Measurements from ENCODE around the gene GPR146.
"Not testable (repeated sequence)": the region's sequence is repeated elsewhere in the genome, so short reads cannot be mapped to it uniquely, and the experiment has no call there.

GPR146 gene

GRCh38 chr7:1059200-1060091 is 15.1 kb downstream of the GPR146 start:
- DNase-seq, result no peak

GRCh38 chr7:1060315-1061072 is 16.1 kb downstream of the GPR146 start:
- no peak for DNase-seq

DNA sequence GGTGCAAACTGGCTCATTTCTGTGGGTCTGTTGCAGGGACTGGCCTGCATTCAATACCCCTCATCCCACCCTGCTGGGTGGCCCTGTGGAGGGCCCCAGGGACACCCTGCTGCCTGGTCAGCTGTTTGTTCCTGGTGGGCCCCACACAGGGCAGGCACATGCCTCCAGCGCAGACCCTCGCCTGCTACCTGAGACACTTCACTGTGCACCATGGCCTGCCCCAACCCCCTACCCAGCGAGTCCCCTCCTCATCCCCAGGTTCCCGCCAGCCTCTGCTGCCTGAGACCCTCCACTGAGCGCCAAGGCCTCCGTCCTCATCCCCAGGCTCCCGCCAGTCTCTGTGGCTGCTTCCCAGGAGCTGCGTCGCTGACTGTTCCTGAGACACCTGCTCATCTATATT is 16.8 kb downstream of the GPR146 start:
- DNase-seq, result no peak

DNA sequence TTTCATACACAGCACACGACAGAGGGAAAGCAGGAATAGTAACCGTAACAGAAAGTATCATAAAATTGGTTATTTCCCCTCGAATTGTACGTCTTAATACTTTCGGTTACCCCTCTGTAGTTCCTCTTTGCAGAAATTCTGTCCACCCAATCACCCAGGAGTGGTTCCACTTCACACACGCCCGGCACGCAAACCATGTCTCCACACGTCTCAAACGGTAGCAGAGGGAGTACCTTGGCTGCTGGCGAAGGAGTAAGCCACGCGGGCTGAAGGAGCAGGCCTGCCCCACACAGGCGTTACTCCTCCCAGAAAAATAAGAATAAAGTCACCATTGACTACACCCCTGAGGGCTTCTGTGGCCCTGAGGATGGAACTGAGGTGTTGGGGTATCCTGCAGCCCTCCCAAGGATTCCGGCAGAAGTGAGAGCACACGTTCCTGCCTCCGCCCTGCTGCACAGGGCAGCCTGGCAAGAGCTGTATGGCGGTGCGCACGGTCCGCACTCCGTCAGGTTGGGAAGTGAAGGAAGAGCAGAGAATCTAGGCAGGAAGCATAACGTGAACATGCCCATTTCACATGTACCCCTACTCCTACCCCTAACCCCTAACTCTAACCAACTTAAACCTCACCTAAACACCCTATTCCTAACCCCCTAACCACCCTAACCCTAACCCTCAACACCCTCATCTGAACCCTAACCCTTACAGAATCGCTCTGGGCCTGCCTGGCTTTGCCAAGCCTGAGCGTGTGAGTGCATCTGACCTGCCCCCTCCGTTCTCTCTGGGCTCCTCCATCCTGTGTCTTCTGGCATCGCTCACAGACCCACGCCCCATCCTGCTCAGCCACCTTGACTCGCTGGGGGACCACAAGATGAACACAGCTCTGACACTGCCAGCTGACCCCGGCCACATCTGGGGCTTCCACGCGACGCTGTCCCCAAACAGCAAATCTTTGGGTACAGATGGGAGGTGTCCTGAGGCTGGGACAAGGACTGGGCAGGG is 18.2 kb downstream of the GPR146 start:
- DNase-seq, result no peak

GRCh38 chr7:1063361-1063760 is 19.0 kb downstream of the GPR146 start:
- no peak for DNase-seq

DNA sequence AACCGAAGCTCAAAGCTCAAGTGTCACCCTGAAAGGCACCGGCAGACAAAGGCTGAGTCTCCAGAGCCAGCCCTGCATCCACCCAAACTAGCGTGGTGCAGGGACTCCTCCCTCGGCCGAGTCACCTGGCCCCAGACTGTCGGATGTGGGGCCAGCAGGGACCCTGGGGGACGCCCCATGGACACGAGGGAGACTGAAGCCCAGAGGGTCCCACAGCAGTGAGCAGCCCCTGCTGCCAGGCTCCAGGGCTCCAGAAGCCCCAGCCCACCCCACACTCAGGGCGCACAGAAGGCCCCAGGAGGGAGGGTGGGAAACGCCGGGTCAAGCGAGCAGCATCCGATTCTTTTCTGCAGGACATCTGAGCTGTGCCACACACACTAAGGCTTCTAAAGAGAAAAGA is 20.2 kb downstream of the GPR146 start:
- DNase-seq, result no peak

- no peak for DNase-seq
Measured at GRCh38 chr7:1065263-1065584, 20.9 kb downstream of the GPR146 start.

DNA sequence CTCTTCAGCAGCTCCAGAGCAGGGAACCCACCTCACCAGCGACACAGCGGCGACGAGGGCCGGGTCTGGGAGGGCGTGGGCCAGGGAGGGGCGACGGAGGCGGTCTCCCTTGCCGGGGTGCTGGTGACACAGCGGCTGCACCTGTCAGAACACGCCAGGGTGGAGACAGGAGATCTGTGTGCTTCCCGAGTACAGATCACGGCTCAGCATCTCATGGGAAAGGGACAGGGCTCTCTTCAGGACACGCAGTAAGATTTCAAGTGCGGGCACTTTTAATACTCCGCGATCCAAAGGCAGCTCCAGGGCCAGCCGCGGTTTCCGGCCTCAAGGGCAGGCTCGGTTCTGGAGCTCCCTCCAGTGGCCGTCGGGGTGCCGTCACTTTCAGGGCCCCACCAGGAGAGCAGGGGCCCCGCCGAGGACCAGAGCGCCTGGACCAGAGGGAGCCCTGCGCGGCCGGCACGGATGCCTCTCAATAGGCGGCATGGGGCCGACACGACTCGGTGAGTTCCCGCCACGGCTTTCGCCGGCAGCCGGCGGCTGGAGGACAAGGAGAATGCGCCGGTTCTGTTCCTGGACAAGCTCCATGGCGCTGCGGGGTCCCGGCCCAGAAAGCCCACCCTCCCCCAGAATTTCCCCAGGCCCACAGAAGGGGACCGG is 21.4 kb downstream of the GPR146 start:
- DNase-seq, result peak; percentile 30

GRCh38 chr7:1066242-1066588 is 21.9 kb downstream of the GPR146 start:
- no peak for DNase-seq

DNA sequence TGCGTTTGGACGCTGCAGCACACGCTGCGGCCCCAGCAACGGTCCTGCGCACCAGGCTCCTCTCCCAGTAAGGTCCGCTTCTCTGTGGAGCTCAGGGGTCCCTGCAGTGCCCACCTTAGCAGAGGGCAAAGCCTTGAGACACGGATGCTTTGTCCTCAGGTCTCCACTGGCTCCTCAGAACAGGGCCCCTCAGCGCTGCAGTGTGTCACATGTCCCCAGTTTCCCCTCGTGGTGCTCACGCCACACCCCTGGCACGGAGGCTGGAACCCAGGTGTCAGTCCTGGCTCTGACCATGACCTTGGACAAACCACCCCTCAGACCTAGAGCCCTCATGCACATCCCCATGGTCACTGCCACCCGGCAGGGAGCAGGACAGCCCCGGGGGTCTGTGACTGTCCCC is 23.7 kb downstream of the GPR146 start:
- DNase-seq, result no peak

- DNase-seq, result no peak
Measured at GRCh38 chr7:1068619-1069018, 24.3 kb downstream of the GPR146 start.

DNA sequence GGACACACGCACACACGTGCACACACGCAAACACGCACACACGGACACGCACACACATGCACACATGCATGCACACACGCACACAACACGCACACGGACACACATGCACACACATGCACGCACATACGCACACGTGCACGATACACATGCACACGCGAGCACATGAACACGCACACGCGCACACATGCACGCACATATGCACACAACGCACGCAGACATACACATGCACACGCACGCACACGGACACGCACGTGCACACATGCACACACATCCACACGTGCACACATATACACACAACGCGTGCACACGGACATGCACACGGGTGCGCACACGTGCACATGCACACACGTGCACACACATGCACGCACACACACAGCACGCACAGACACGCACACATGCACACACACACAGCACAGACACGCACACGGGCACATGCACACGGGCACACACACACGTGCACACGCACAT is 26.2 kb downstream of the GPR146 start:
- DNase-seq, result no peak

DNA sequence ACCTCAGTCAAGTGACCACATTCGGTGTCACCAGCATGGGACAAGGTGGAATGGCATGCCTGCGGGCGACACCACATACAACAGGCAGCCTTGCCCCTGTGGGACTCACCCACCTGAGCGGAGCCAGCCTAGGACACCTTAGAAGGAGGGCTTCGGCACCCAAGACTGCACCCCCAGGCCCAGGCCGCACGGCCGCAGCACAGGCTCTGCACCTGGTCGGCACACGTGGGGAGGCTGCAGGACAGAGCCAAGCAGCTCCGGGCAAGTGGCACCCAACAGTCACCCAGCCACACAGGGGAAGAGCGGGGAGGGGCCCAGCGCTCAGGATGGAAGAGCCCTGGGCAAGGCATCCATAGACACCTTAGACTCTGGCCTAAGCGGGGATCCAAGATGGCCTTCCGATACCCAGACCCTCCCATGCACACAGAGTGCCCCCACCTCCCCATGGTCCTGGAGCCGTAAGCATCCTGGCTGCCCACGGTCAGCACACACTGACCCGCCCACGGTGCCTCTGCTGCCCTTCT is 27.4 kb downstream of the GPR146 start:
- no peak for DNase-seq

DNA sequence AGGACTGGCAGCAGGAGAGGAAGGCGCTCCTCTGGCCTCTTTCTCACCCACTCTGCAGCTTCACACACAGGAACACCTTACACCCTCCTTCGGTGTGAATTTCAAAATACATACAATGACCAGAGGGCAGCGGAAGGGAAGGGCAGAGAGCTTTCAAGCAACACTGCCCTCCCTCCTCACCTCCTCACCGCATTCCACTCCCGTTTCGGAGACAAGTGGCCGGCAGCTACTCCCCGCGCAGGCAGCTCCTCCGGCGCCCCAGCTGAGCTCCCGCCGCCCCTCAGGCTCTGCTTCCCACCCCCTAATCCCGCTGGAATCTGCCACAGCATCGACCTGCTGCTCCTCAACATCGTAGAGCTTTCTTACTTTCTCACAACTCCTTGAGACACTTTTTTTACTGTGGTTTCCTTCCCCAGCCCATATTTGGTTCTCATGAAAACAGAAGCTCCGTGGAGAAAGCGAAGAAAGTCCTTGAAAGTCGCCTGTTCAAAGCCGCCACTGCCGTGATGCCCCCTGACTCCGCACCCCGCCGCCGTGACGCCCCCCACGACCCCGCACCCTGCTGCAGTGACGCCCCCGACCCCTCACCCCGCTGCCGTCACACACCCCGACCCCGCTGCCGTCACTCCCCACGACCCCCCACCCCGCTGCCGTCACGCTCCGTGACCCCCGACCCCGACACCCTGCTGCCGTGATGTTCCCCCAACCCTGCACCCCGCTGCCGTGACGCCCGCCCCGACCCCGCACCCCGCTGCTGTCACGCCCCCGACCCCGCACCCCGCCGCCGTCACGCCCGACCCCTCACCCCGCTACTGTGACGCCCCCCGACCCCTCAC is 29.0 kb downstream of the GPR146 start:
- no peak for DNase-seq

DNA sequence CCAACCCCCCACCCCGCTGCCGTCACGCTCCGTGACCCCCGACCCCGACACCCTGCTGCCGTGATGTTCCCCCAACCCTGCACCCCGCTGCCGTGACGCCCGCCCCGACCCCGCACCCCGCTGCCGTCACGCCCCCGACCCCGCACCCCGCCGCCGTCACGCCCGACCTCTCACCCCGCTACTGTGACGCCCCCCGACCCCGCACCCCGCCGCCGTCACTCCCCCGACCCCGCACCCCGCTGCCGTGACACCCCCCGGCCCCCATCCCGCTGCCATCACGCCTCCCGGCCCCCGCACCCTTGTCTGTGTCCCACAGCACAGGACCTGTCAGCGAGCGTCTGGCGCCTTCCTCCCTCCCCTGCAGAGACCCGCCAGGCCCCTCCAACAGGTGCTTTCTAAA is 29.7 kb downstream of the GPR146 start:
- DNase-seq, result not testable (repeated sequence)

DNA sequence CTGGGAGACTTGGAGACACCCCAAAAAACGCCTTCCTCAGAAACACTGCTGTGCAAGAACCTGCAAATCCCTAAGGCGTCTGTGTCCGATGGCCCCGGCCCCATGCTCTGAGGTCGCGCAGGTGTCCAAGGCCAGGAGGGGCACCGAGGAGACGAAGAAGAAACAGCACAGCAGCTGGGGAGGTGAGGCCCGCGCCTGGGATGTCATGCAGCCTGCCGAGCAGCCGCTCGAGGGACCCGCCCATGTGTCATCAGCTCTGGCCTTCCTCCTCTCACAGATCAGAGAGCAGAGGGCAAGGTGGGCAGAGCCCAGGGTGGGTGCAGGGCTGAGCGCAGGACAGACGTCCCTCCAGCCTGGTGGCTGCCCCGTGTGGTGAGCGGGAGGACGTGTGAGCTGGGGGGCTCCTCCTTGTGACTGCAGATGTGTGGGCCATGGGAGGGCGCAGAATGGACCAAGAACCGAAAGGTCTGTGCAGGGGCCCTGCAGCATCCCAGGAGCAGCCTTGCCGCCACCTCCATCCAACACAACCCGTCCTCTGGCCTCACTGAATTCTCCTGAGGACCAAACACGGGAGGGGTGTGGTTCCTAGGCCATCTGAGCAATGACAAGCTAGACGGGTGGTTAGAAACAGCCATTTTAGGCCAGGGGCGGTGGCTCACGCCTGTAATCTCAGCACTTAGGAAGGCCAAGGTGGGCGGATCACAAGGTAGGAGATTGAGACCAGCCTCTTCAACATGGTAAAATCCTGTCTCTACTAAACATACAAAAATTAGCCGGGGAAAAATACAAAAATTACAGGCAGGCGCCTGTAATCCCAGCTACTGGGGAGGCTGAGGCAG is 30.5 kb downstream of the GPR146 start:
- DNase-seq, result no peak

DNA sequence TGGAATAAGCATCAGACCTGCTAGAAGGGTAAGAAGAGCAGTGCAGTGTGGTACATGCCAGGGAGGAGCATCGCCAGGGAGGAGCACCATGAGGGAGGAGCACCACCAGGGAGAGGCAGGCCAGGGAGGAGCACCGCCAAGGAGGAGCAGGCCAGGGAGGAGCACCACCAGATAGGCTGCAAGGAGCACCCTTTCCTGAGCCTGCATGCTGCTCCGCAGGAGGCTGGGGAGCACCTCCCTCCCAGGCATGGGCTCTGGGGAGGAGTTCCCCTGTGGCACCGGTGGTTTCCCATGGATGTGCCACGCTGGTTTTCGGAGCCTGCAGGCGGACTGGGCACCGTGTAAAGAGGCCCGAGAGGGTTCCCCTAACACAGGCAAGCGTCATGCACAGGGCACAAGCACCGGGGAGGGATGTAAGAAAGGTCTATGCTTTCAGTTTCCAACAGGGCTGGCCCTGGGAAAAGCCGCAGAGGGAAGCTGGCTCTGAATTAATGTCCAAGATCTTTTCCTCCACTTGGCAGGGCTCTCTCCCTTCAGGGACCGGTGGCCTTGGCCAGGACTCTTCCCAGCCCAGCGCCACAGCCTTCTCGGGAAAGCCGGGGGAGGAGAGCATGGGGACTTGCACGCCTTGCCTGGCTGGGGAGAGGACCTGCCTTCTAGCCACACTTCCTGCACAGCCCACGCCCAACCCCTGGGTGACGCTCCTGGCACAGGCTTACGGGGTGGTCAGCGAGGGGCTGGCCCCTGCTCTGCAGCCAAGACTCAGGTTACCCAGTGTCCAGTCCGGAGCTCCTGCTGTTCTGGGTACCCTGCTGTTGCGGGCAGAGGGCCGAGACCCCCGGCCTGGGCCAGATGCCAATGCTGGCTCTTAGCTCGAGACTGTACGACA is 32.1 kb downstream of the GPR146 start:
- no peak for DNase-seq

DNA sequence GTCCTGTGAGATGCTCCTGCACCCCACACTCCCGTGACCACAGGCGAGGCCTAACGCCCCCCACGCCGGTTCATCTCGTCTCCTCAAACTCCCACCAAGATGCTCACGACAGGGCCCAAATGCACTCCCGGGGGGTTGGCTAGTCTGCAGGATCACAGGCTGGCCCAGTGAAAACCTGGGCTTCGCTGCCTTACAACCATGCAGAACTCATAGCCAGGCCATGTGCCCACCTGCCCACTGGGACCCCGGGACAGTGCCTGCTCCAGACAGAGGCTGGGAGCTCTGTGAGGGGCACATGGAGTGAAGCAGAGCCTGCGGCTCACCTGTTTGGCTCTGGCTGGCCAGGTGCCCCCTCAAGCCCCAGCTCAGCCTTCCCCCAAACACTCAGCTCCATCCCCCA is 34.2 kb downstream of the GPR146 start:
- DNase-seq, result no peak

DNA sequence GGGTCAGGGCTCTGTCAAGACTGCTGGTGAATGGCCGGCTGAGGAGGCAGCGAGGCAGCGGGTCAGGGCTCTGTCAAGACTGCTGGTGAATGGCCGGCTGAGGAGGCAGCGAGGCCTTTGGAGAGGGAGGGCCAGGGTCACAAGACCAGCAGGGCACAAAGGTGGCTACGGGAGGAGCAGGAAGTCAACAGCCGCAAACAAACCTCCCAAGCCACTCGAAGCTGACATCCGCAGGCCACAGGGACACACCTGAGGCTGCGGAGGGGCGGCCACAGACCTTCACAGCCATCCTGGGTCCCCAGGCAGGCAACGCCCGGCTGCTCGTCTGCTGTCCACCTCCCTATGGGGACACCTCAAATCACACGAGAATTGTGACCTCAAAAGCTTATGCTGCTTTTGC is 34.6 kb downstream of the GPR146 start:
- no peak for DNase-seq

Measured in COR-L47 (cell line).